K562 (cell line): ENCODE measurements around the gene SPEM3. TPM values are rescaled to one million over a fixed set of nuclear protein-coding genes. Genes with fewer than 3 reads are reported as not detected.

Experiments
- ATAC-seq: fragments of 200-7000 bp; cut with Tn5 transposase; 3 replicates; pipeline ENCODE4 v1.9.1; 2020; ENCODE audit warnings: moderate library complexity
- BruUV-seq: library from RNA; stranded (reverse); fragments of 400-500 nt; replicated peaks from 2 replicates; lab custom pipeline; 2021; lab: Mats Ljungman, UMichigan
- CTCF ChIA-PET: fragments of 300-600 bp; formaldehyde crosslinking; extraction: SDS; loops from one replicate; lab custom pipeline; 2021; ENCODE audit warnings: low intra/inter-chr PET ratio; lab: Yijun Ruan, JAX
- POLR2A ChIA-PET: fragments of 300-600, 350-650 bp; sonication (Branson Sonifier 250); formaldehyde crosslinking; extraction: SDS; loops from one replicate; lab custom pipeline; 2021; ENCODE audit warnings: antibody characterized with exemption, inconsistent platforms; lab: Yijun Ruan, JAX
- DNase-seq, 4 experiments: peaks; one replicate each; pipeline versions ENCODE4 v3.0.0 to v3.0.0-alpha.2; 2011 to 2018; ENCODE audit warnings: low spot score in 3 of 4, mixed read lengths in 3 of 4; ENCODE audit errors: extremely low read depth in 1 of 4
- FAIRE-seq: peaks from 2 replicates; lab custom pipeline; 2011; peaks lifted over from hg19 to GRCh38; lab: Jason Lieb, UNC
- H2AFZ ChIP-seq: 2 replicates; pipeline ENCODE4 v1.6.0; 2011; ENCODE audit warnings: low read depth, low read length, control low read depth, inconsistent platforms
- H3K27ac ChIP-seq: fragments of 200-600 bp; 3 replicates; pipeline ENCODE4 v1.8.0; 2011; ENCODE audit warnings: low read depth, mild to moderate bottlenecking, control low read depth, inconsistent platforms, low read length, moderate library complexity, mixed read lengths; ENCODE audit errors: extremely low read depth
- H3K27me3 ChIP-seq, 2 experiments: fragments of 300-600 bp in 1 of 2; 2 replicates in 1 of 2; 3 replicates in 1 of 2; pipeline versions ENCODE4 v1.6.0 to v1.8.0; 2011; ENCODE audit warnings: inconsistent platforms in 2 of 2, low read length in 2 of 2, mild to moderate bottlenecking in 1 of 2, mixed read lengths in 1 of 2, moderate library complexity in 1 of 2; ENCODE audit not compliant: control insufficient read depth in 2 of 2, insufficient read depth in 2 of 2
- H3K36me3 ChIP-seq: fragments of 300-600 bp; 3 replicates; pipeline ENCODE4 v1.8.0; 2011; ENCODE audit warnings: mild to moderate bottlenecking, low read length, inconsistent platforms; ENCODE audit not compliant: control insufficient read depth, insufficient read depth
- H3K4me1 ChIP-seq, 2 experiments: fragments of 200-600 bp in 1 of 2; replicated peaks in 1 of 2; 2 replicates in 1 of 2; 3 replicates in 1 of 2; pipeline versions ENCODE4 v1.5.1 to v1.8.0; 2011; ENCODE audit warnings: inconsistent platforms in 2 of 2, low read length in 2 of 2, mild to moderate bottlenecking in 1 of 2, mixed read lengths in 1 of 2, moderate library complexity in 1 of 2; ENCODE audit not compliant: control insufficient read depth in 2 of 2, insufficient read depth in 2 of 2
- H3K4me2 ChIP-seq: 2 replicates; pipeline ENCODE4 v1.6.1; 2011; ENCODE audit warnings: low read length, control low read depth, inconsistent platforms, mixed read lengths; ENCODE audit not compliant: insufficient read depth
- H3K4me3 ChIP-seq: fragments of 200-600 bp; sonication (generic), shearing (Covaris generic); 2 replicates; pipeline ENCODE4 v1.5.1; 2016; ENCODE audit warnings: control low read depth, inconsistent platforms
- H3K79me2 ChIP-seq: fragments of 200-600 bp; 3 replicates; pipeline ENCODE4 v1.8.0; 2011; ENCODE audit warnings: low read length, inconsistent platforms; ENCODE audit not compliant: control insufficient read depth, insufficient read depth
- H3K9ac ChIP-seq, 2 experiments: 2 replicates each; pipeline versions ENCODE4 v1.6.0 to v1.6.1; 2011; ENCODE audit warnings: low read depth in 2 of 2, low read length in 2 of 2, control low read depth in 1 of 2, inconsistent platforms in 1 of 2, mild to moderate bottlenecking in 1 of 2, mixed read lengths in 1 of 2; ENCODE audit not compliant: insufficient read depth in 1 of 2
- H3K9me1 ChIP-seq: one replicate; pipeline ENCODE4 v1.6.0; 2011; ENCODE audit warnings: inconsistent platforms, mild to moderate bottlenecking, low read length, moderate library complexity; ENCODE audit not compliant: control insufficient read depth, insufficient read depth
- H3K9me3 ChIP-seq: replicated peaks from 2 replicates; pipeline ENCODE4 v1.5.1; 2011; ENCODE audit warnings: low read depth, low read length, inconsistent platforms; ENCODE audit not compliant: control insufficient read depth, insufficient read depth
- H4K20me1 ChIP-seq: replicated peaks from 2 replicates; pipeline ENCODE4 v1.6.1; 2011; ENCODE audit warnings: low read length, inconsistent platforms, mixed read lengths; ENCODE audit not compliant: control insufficient read depth, insufficient read depth
- BCOR ChIP-seq: fragments of 450-650 bp; IDR thresholded peaks from 2 replicates; pipeline ENCODE4 v1.6.1; 2016
- CREBBP ChIP-seq: IDR thresholded peaks from one replicate; pipeline ENCODE4 v1.6.1; 2012; ENCODE audit warnings: low read depth, mild to moderate bottlenecking, control low read depth, inconsistent platforms, low read length
- GMEB1 ChIP-seq: fragments of 250-450 bp; sonication (Bioruptor Pico); IDR thresholded peaks from 2 replicates; pipeline ENCODE4 v1.4.0; 2020; ENCODE audit warnings: mild to moderate bottlenecking
- HOXB6 ChIP-seq: fragments of 250-450 bp; sonication (Bioruptor Pico); IDR thresholded peaks from 2 replicates; pipeline ENCODE4 v1.5.1; 2022; ENCODE audit warnings: mild to moderate bottlenecking, borderline replicate concordance
- MCM3 ChIP-seq: fragments of 450-650 bp; IDR thresholded peaks from 2 replicates; pipeline ENCODE4 v1.6.1; 2016
- RBM22 ChIP-seq: fragments of 200-400 bp; formaldehyde crosslinking; IDR thresholded peaks from 2 replicates; pipeline ENCODE4 v1.6.1; 2018; ENCODE audit warnings: low read length, low read depth; ENCODE audit not compliant: poor library complexity, severe bottlenecking
- RBM25 ChIP-seq: fragments of 200-400 bp; formaldehyde crosslinking; IDR thresholded peaks from 2 replicates; pipeline ENCODE4 v1.6.1; 2018; ENCODE audit warnings: low read length, low read depth, moderate library complexity; ENCODE audit not compliant: severe bottlenecking
- SMARCA4 ChIP-seq: fragments of 450-650 bp; IDR thresholded peaks from 2 replicates; pipeline ENCODE4 v1.6.1; 2016
- TAL1 ChIP-seq: fragments of 450-650 bp; IDR thresholded peaks from 2 replicates; pipeline ENCODE4 v1.6.1; 2016; ENCODE audit warnings: mild to moderate bottlenecking
- ZBTB49 ChIP-seq: sonication (generic); formaldehyde crosslinking; IDR thresholded peaks from 2 replicates; pipeline ENCODE4 v1.8.0; 2022; ENCODE audit warnings: missing genetic modification reagents, mild to moderate bottlenecking, borderline replicate concordance
- ZNF133 ChIP-seq: fragments of 250-450 bp; sonication (Bioruptor Pico); IDR thresholded peaks from 2 replicates; pipeline ENCODE4 v1.4.0; 2020; ENCODE audit warnings: mild to moderate bottlenecking
- ZNF57 ChIP-seq: fragments of 450-650 bp; formaldehyde crosslinking; IDR thresholded peaks from 2 replicates; pipeline ENCODE4 v1.4.0; 2020; ENCODE audit warnings: mild to moderate bottlenecking, moderate library complexity
- WGBS: fragments of 100-300 bp; shearing (Covaris generic); methylation state at CpG from one replicate; pipeline ENCODE4 v1.1.6; 2016; ENCODE audit warnings: low coverage, mixed read lengths; ENCODE audit not compliant: insufficient coverage; ENCODE audit errors: missing lambda C conversion rate; 5-methylcytosine and 5-hydroxymethylcytosine counted together
- in situ Hi-C: fragments of 300-500 bp; cut with MboI; formaldehyde crosslinking; loops from 4 replicates; pipeline ENCODE4 v1.15.0; 2018; ENCODE audit warnings: inconsistent platforms, mixed read lengths
- intact Hi-C: fragments of 100-400 bp; cut with micrococcal nuclease; formaldehyde crosslinking; loops from 2 replicates; pipeline ENCODE4 v1.14.2; 2022
- polyA plus RNA-seq, 8 experiments: library from polyadenylated mRNA; depleted of rRNA in 4 of 8; stranded (reverse) in 5 of 8; unstranded in 3 of 8; fragments of >200 nt; fragmentation: Nextera tagmentation in 2 of 8; fragmentation: Illumina TruSeq in 1 of 8; extraction: Ambion mirVana in 2 of 8; extraction: Trizol in 1 of 8; gene quantifications; 2 replicates each; pipeline versions ENCODE4 v1.2.1 to v1.2.3, GENCODE V29; 2011 to 2014; ENCODE audit warnings: inconsistent platforms in 1 of 8, missing spikeins in 1 of 8
- total RNA-seq, 7 experiments: library from RNA; depleted of rRNA in 6 of 7; stranded (reverse); fragments of >200 nt in 6 of 7; fragmentation: Illumina TruSeq in 2 of 7; extraction: Trizol in 2 of 7; gene quantifications; 2 replicates each; pipeline versions ENCODE4 v1.2.1 to v1.2.3, GENCODE V29; 2011 to 2021; ENCODE audit warnings: low replicate concordance in 1 of 7
- TF ChIP-seq, protein P1 (sequence below), 2 experiments: fragments of 450-650 bp in 1 of 2; sonication (generic) in 1 of 2; formaldehyde crosslinking; conservative IDR thresholded peaks; 2 replicates each; pipeline versions ENCODE4 v1.4.0 to v1.8.1; 2020 to 2022; ENCODE audit warnings: mild to moderate bottlenecking in 1 of 2, missing genetic modification reagents in 1 of 2
- TF ChIP-seq, protein P2 (sequence below): fragments of 200-800 bp; sonication (Bioruptor generic); IDR thresholded peaks from 2 replicates; pipeline ENCODE4 v1.6.1; 2017; ENCODE audit warnings: missing genetic modification characterization, missing compliant biosample characterization
- TF ChIP-seq, protein P3 (sequence below): fragments of 450-650 bp; formaldehyde crosslinking; IDR thresholded peaks from 2 replicates; pipeline ENCODE4 v1.4.0; 2020; ENCODE audit warnings: mild to moderate bottlenecking, mixed read lengths

Gene SPEM3
- total and polyA plus RNA-seq, 9 of the 15 experiments (the other 6 are each of a cell fraction or from before 2014, with no cell fraction given), result not detected

- TF ChIP-seq ZBTB49 (CRISPR knock-in tag) (no peak), ZNF133 (no peak), HOXB6 (CRISPR knock-in tag) (no peak)
- TF ChIP-seq, all 486 proteins: peak for 0
Observed at GRCh38 chr17:7408863-7409262, 19.8 kb upstream of the SPEM3 start (continued).

DNA sequence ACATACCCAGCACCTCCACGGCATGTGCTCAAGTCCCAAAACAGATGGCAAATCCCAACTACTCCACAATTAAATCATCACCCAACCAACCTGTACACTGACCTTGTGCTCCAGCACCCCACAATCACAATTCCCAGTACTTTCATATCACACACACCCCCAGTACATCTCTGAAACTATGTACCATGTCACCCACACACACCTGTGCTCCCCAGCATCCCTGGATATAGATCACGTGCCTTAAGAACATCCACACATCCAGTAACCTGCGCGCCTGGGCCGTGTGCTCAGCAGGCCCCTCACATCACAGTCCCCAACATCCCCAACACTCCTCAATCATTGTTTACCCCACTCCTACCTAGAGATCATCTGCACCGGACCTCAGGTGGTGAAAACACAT lies 18.9 kb upstream of the SPEM3 start:
- CTCF ChIA-PET, result no interaction called here
- ATAC-seq, result no peak
- H3K9me1 ChIP-seq, result no peaks in the 10 kb centered on the region
- no peak overlapping the region for H2AFZ ChIP-seq
- 67% methylated on average over 6 of the region's 6 CpGs for WGBS
- in situ Hi-C loops (no loop called here), intact Hi-C loops (no loop called here)
- H3K9me3 ChIP-seq, result no peaks in the 10 kb centered on the region
- H4K20me1 ChIP-seq, result no peaks in the 10 kb centered on the region
- peaks cover 4 to 22% of the 10 kb centered on the region in 2 experiments; a peak in 3 of 5 replicates for H3K4me1 ChIP-seq
- POLR2A ChIA-PET, result no interaction called here
- no peaks in the 10 kb centered on the region for H3K79me2 ChIP-seq
- H3K27me3 ChIP-seq, result no peaks in the 10 kb centered on the region
- H3K9ac ChIP-seq, result no peak overlapping the region
- H3K4me3 ChIP-seq, result no peak overlapping the region
- FAIRE-seq, result no peak
- H3K36me3 ChIP-seq, result 0 out of 3 replicates have a peak, but pooled peaks cover 3% of the 10 kb centered on the region
- no peak overlapping the region for H3K4me2 ChIP-seq
- no TSS peak for BruUV-seq
- no peak overlapping the region for H3K27ac ChIP-seq
- no peak for DNase-seq
- TF ChIP-seq BCOR (no peak), RBM25 (no peak), CREBBP (no peak), RBM22 (no peak), ZNF57 (CRISPR knock-in tag) (no peak), GMEB1 (CRISPR knock-in tag) (no peak), TAL1 (no peak), MCM3 (no peak), SMARCA4 (no peak)
- TF ChIP-seq, protein P1, sequence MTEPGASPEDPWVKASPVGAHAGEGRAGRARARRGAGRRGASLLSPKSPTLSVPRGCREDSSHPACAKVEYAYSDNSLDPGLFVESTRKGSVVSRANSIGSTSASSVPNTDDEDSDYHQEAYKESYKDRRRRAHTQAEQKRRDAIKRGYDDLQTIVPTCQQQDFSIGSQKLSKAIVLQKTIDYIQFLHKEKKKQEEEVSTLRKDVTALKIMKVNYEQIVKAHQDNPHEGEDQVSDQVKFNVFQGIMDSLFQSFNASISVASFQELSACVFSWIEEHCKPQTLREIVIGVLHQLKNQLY (CRISPR knock-in tag; conservative IDR thresholded peaks at IDR 0.05), result no peak
- TF ChIP-seq, protein P2, sequence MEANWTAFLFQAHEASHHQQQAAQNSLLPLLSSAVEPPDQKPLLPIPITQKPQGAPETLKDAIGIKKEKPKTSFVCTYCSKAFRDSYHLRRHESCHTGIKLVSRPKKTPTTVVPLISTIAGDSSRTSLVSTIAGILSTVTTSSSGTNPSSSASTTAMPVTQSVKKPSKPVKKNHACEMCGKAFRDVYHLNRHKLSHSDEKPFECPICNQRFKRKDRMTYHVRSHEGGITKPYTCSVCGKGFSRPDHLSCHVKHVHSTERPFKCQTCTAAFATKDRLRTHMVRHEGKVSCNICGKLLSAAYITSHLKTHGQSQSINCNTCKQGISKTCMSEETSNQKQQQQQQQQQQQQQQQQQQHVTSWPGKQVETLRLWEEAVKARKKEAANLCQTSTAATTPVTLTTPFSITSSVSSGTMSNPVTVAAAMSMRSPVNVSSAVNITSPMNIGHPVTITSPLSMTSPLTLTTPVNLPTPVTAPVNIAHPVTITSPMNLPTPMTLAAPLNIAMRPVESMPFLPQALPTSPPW, result no peak
- TF ChIP-seq, protein P3, sequence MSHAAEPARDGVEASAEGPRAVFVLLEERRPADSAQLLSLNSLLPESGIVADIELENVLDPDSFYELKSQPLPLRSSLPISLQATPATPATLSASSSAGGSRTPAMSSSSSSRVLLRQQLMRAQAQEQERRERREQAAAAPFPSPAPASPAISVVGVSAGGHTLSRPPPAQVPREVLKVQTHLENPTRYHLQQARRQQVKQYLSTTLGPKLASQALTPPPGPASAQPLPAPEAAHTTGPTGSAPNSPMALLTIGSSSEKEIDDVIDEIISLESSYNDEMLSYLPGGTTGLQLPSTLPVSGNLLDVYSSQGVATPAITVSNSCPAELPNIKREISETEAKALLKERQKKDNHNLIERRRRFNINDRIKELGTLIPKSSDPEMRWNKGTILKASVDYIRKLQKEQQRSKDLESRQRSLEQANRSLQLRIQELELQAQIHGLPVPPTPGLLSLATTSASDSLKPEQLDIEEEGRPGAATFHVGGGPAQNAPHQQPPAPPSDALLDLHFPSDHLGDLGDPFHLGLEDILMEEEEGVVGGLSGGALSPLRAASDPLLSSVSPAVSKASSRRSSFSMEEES, result no peak
